IMR-90 (cell line): Measurements from ENCODE around the gene KCTD16. TPM values are rescaled to one million over a fixed set of nuclear protein-coding genes. Genes with fewer than 3 reads are reported as not detected.

Experiments used
- ATAC-seq: fragments of 200-7000 bp; cut with Tn5 transposase; 2 replicates; pipeline ENCODE4 v1.9.1; 2020; ENCODE audit warnings: low read depth, mild to moderate bottlenecking, moderate library complexity
- BruUV-seq: library from RNA; stranded (reverse); fragments of 400-500 nt; replicated peaks from 2 replicates; lab custom pipeline; 2021; lab: Mats Ljungman, UMichigan
- CTCF ChIA-PET: fragments of 300-600 bp; formaldehyde crosslinking; extraction: SDS; loops from one replicate; lab custom pipeline; 2021; ENCODE audit warnings: antibody characterized with exemption; lab: Yijun Ruan, JAX
- POLR2A ChIA-PET: fragments of 300-600 bp; sonication (Branson Sonifier 250); formaldehyde crosslinking; loops from one replicate; lab custom pipeline; 2022; ENCODE audit warnings: antibody characterized with exemption; ENCODE audit not compliant: unreplicated experiment; lab: Charles Lee
- DNase-seq: peaks from one replicate; pipeline ENCODE4 v3.0.0; 2013
- H2AFZ ChIP-seq: replicated peaks from 2 replicates; pipeline ENCODE3; 2013; ENCODE audit warnings: low read length, mild to moderate bottlenecking; ENCODE audit not compliant: poor library complexity
- H2AK5ac ChIP-seq: 2 replicates; pipeline ENCODE4 v1.6.1; 2013; ENCODE audit warnings: low read depth, low read length, inconsistent platforms
- H2AK9ac ChIP-seq: replicated peaks from 2 replicates; pipeline ENCODE3; 2013; ENCODE audit warnings: mild to moderate bottlenecking, low read depth, low read length, moderate library complexity; ENCODE audit not compliant: poor library complexity
- H2BK120ac ChIP-seq: 2 replicates; pipeline ENCODE4 v1.6.1; 2013; ENCODE audit warnings: low read depth, low read length, inconsistent platforms
- H2BK15ac ChIP-seq: 3 replicates; pipeline ENCODE4 v1.6.1; 2013; ENCODE audit warnings: low read depth, low read length, inconsistent platforms
- H2BK20ac ChIP-seq: 2 replicates; pipeline ENCODE4 v1.6.1; 2013; ENCODE audit warnings: low read depth, mild to moderate bottlenecking, inconsistent platforms, low read length, moderate library complexity
- H2BK5ac ChIP-seq: 2 replicates; pipeline ENCODE4 v1.6.1; 2013; ENCODE audit warnings: mild to moderate bottlenecking, low read depth, low read length, inconsistent platforms; ENCODE audit not compliant: poor library complexity, severe bottlenecking
- H3K14ac ChIP-seq: replicated peaks from 2 replicates; pipeline ENCODE4 v1.6.1; 2013; ENCODE audit warnings: low read depth, low read length, inconsistent platforms
- H3K18ac ChIP-seq: 2 replicates; pipeline ENCODE4 v1.6.1; 2013; ENCODE audit warnings: low read depth, low read length, control low read depth
- H3K23ac ChIP-seq: 2 replicates; pipeline ENCODE4 v1.6.1; 2013; ENCODE audit warnings: low read depth, low read length, inconsistent platforms
- H3K27ac ChIP-seq: 2 replicates; pipeline ENCODE4 v1.5.1; 2013; ENCODE audit warnings: mild to moderate bottlenecking, control low read depth, low read length; ENCODE audit not compliant: insufficient read depth
- H3K27me3 ChIP-seq: 2 replicates; pipeline ENCODE4 v1.6.1; 2013; ENCODE audit warnings: low read length; ENCODE audit not compliant: control insufficient read depth, insufficient read depth
- H3K36me3 ChIP-seq: 2 replicates; pipeline ENCODE4 v1.6.1; 2013; ENCODE audit warnings: low read length, mixed read lengths; ENCODE audit not compliant: control insufficient read depth, insufficient read depth
- H3K4ac ChIP-seq: 2 replicates; pipeline ENCODE4 v1.6.1; 2013; ENCODE audit warnings: low read depth, low read length, inconsistent platforms
- H3K4me1 ChIP-seq: 2 replicates; pipeline ENCODE4 v1.6.1; 2013; ENCODE audit warnings: low read length, mixed read lengths; ENCODE audit not compliant: control insufficient read depth, insufficient read depth
- H3K4me2 ChIP-seq: 2 replicates; pipeline ENCODE4 v1.6.1; 2013; ENCODE audit warnings: low read depth, mild to moderate bottlenecking, control low read depth, low read length, moderate library complexity
- H3K4me3 ChIP-seq: 2 replicates; pipeline ENCODE4 v1.5.1; 2013; ENCODE audit warnings: low read depth, mild to moderate bottlenecking, control low read depth, low read length, moderate library complexity; ENCODE audit not compliant: insufficient read depth
- H3K56ac ChIP-seq: 2 replicates; pipeline ENCODE4 v1.6.1; 2013; ENCODE audit warnings: low read length, inconsistent platforms; ENCODE audit not compliant: insufficient read depth; ENCODE audit errors: extremely low read depth
- H3K79me1 ChIP-seq, 2 experiments: 2 replicates each; pipeline ENCODE4 v1.6.1; 2013; ENCODE audit warnings: low read length in 2 of 2, inconsistent platforms in 1 of 2, low read depth in 1 of 2
- H3K9ac ChIP-seq: 2 replicates; pipeline ENCODE4 v1.6.1; 2013; ENCODE audit warnings: low read depth, low read length, control low read depth
- H3K9me1 ChIP-seq: 2 replicates; pipeline ENCODE4 v1.6.1; 2013; ENCODE audit warnings: low read length, inconsistent platforms; ENCODE audit not compliant: insufficient read depth
- H3K9me3 ChIP-seq: 2 replicates; pipeline ENCODE4 v1.6.1; 2013; ENCODE audit warnings: low read length; ENCODE audit not compliant: control insufficient read depth, insufficient read depth
- H4K20me1 ChIP-seq: 2 replicates; pipeline ENCODE4 v1.6.1; 2013; ENCODE audit warnings: low read length, inconsistent platforms; ENCODE audit not compliant: insufficient read depth
- H4K5ac ChIP-seq: 2 replicates; pipeline ENCODE4 v1.6.1; 2013; ENCODE audit warnings: mild to moderate bottlenecking, low read depth, low read length, control low read depth
- H4K8ac ChIP-seq, 2 experiments: 2 replicates each; pipeline ENCODE4 v1.6.1; 2013; ENCODE audit warnings: low read depth in 2 of 2, low read length in 2 of 2, control low read depth in 1 of 2, inconsistent platforms in 1 of 2
- H4K91ac ChIP-seq: 2 replicates; pipeline ENCODE4 v1.6.1; 2013; ENCODE audit warnings: low read depth, low read length, inconsistent platforms; ENCODE audit not compliant: insufficient read depth
- BHLHE40 ChIP-seq: fragments of 150-350 bp; IDR thresholded peaks from 2 replicates; pipeline ENCODE4 v1.6.1; 2016; ENCODE audit warnings: mild to moderate bottlenecking, low read depth, low read length
- ELK1 ChIP-seq: fragments of 150-350 bp; IDR thresholded peaks from 2 replicates; pipeline ENCODE4 v1.6.1; 2016; ENCODE audit warnings: low read depth, mild to moderate bottlenecking, low read length, moderate library complexity, borderline replicate concordance
- MAZ ChIP-seq: IDR thresholded peaks from 2 replicates; pipeline ENCODE4 v1.6.1; 2012; ENCODE audit warnings: low read depth, mild to moderate bottlenecking, low read length, improper control_type of control experiment, moderate library complexity, borderline replicate concordance
- WGBS, 2 experiments: methylation state at CpG; one replicate each; pipeline versions ENCODE4 v1.1.5 to v1.1.7; 2013; ENCODE audit warnings: missing lambda C conversion rate in 2 of 2; ENCODE audit not compliant: insufficient read length in 1 of 2; ENCODE audit errors: extremely low coverage in 2 of 2; 5-methylcytosine and 5-hydroxymethylcytosine counted together
- dilution Hi-C: fragments of 300-500 bp; cut with HindIII; formaldehyde crosslinking; loops from one replicate; pipeline ENCODE4 v1.14.3; 2018; ENCODE audit warnings: low sequenced_read_pairs; ENCODE audit not compliant: unreplicated experiment
- in situ Hi-C: fragments of 300-500 bp; cut with MboI; formaldehyde crosslinking; loops from 3 replicates; pipeline ENCODE4 v1.14.3; 2019; ENCODE audit warnings: low sequenced_read_pairs, inconsistent platforms, mixed read lengths
- intact Hi-C: fragments of 100-400 bp; cut with micrococcal nuclease; formaldehyde crosslinking; loops from 2 replicates; pipeline ENCODE4 v1.10.0; 2022
- polyA plus RNA-seq, 3 experiments: library from polyadenylated mRNA; depleted of rRNA; stranded (reverse); fragments of >200 nt; gene quantifications; 2 replicates each; pipeline ENCODE4 v1.2.3, GENCODE V29; 2012; ENCODE audit warnings: low replicate concordance in 1 of 3
- total RNA-seq: library from RNA; depleted of rRNA; stranded (reverse); fragments of >200 nt; gene quantifications from 2 replicates; pipeline ENCODE4 v1.2.3, GENCODE V29; 2012

KCTD16 gene
- total and polyA plus RNA-seq, 2 of the 4 experiments (the other 2 are of a cell fraction) = 0.43 to 1.1 TPM

- ATAC-seq (no peak), DNase-seq (no peak)
- no peaks in the 10 kb centered on the region for H3K4me1 ChIP-seq
- H2AK9ac ChIP-seq = no peak overlapping the region
- no peak overlapping the region for H3K9ac ChIP-seq
- ChIA-PET CTCF (no interaction called here), POLR2A (no interaction called here)
- no peaks in the 10 kb centered on the region for H3K9me3 ChIP-seq
- H3K36me3 ChIP-seq = no peaks in the 10 kb centered on the region
- H3K4ac ChIP-seq = no peak overlapping the region
- in situ Hi-C loops (no loop called here), dilution Hi-C loops (no loop called here), intact Hi-C loops (no loop called here)
- no peak overlapping the region for H2BK5ac ChIP-seq
- H3K56ac ChIP-seq = no peak overlapping the region
- WGBS, 2 experiments = no CpG with 5 or more reads among the region's 3 CpGs
- no peak overlapping the region for H3K4me3 ChIP-seq
- H2AFZ ChIP-seq = no peak overlapping the region
- no peak overlapping the region for H3K27ac ChIP-seq
- no peaks in the 10 kb centered on the region; the same call in 1 of the 2 replicates for H3K27me3 ChIP-seq
- H3K23ac ChIP-seq = no peak overlapping the region
- H3K18ac ChIP-seq = no peak overlapping the region
- H2BK120ac ChIP-seq = no peak overlapping the region
- H3K79me1 ChIP-seq = no peaks in the 10 kb centered on the region
- no TSS peak for BruUV-seq
- TF ChIP-seq MAZ (no peak), ELK1 (no peak), BHLHE40 (no peak)
- no peak overlapping the region for H2AK5ac ChIP-seq
- no peak overlapping the region for H4K5ac ChIP-seq
- no peaks in the 10 kb centered on the region for H4K20me1 ChIP-seq
- no peak overlapping the region for H2BK20ac ChIP-seq
- no peak overlapping the region for H3K14ac ChIP-seq
- H4K8ac ChIP-seq = no peak overlapping the region
- no peak overlapping the region for H4K91ac ChIP-seq
- H2BK15ac ChIP-seq = no peak overlapping the region
- H3K4me2 ChIP-seq = no peak overlapping the region
- H3K9me1 ChIP-seq = no peaks in the 10 kb centered on the region
Observed at GRCh38 chr5:144367991-144368390, 197.3 kb downstream of the KCTD16 start.
